Erythroblast (primary cell): ENCODE results near the gene SRCIN1.

Source experiments
- GATA1 ChIP-seq: IDR thresholded peaks from 2 replicates; pipeline ENCODE4 v1.6.1; 2011; ENCODE audit warnings: low read depth, mild to moderate bottlenecking, control low read depth, low read length, moderate library complexity
- POLR2A ChIP-seq: IDR thresholded peaks from 2 replicates; pipeline ENCODE4 v1.6.1; 2011; ENCODE audit warnings: mild to moderate bottlenecking, low read length

DNA sequence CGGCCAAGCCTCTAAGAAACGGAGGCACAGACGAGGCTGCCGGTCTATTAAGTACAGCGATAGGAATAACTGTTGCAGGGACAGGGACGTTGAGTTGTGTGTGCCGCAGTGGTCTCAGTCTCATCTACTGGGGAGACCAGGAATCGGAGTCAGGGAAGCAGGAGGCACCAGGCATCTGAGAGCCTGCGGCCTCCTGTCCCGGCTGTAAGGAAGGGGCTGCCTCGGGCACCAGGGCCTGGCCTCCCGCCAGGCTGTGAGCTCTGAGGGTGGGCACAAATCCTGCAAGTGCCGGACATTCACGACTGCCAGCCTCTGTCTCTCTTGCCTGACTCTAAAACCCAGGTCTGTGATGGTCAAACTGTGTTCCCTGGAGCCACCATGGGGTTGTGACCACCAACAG, 101.5 kb downstream of the SRCIN1 start:
- no peak for TF ChIP-seq POLR2A
- TF ChIP-seq GATA1, result no peak
